ENCODE measurements around the gene MXD4. TPM values are rescaled to one million over a fixed set of nuclear protein-coding genes. Genes with fewer than 3 reads are reported as not detected.
"Not testable (repeated sequence)": the region's sequence is repeated elsewhere in the genome, so short reads cannot be mapped to it uniquely, and the experiment has no call there.

Gene MXD4
- polyA plus RNA-seq, 1 donor: 49.5 TPM

GRCh38 chr4:2276581-2277325 lies 14.8 kb upstream of the MXD4 start:
- DNase-seq: no peak

- no peak for DNase-seq
Measured at GRCh38 chr4:2275546-2276251, 13.8 kb upstream of the MXD4 start.

- DNase-seq: not testable (repeated sequence)
Measured at GRCh38 chr4:2275044-2275397, 13.1 kb upstream of the MXD4 start.

- no peak for DNase-seq
Measured at GRCh38 chr4:2274320-2275043, 12.6 kb upstream of the MXD4 start.

- no peak for DNase-seq
Measured at GRCh38 chr4:2273657-2274319, 11.9 kb upstream of the MXD4 start.

GRCh38 chr4:2273221-2273620 lies 11.3 kb upstream of the MXD4 start:
- DNase-seq: no peak

GRCh38 chr4:2272828-2273120 lies 10.9 kb upstream of the MXD4 start:
- DNase-seq: no peak

- no peak for DNase-seq
Measured at GRCh38 chr4:2272026-2272827, 10.3 kb upstream of the MXD4 start.

GRCh38 chr4:2271279-2272025 lies 9.5 kb upstream of the MXD4 start:
- DNase-seq: no peak

- DNase-seq: no peak
Measured at GRCh38 chr4:2270341-2271165, 8.6 kb upstream of the MXD4 start.

GRCh38 chr4:2269618-2270163 lies 7.8 kb upstream of the MXD4 start:
- DNase-seq: no peak

GRCh38 chr4:2269206-2269531 lies 7.3 kb upstream of the MXD4 start:
- DNase-seq: no peak

- no peak for DNase-seq
Measured at GRCh38 chr4:2268357-2269205, 6.7 kb upstream of the MXD4 start.

- no peak for DNase-seq
Measured at GRCh38 chr4:2267841-2268240, 5.9 kb upstream of the MXD4 start.

GRCh38 chr4:2267320-2267811 lies 5.5 kb upstream of the MXD4 start:
- DNase-seq: no peak

GRCh38 chr4:2266821-2267220 lies 4.9 kb upstream of the MXD4 start:
- no peak for DNase-seq

- DNase-seq: no peak
Measured at GRCh38 chr4:2266181-2266580, 4.3 kb upstream of the MXD4 start.

GRCh38 chr4:2265113-2266110 lies 3.5 kb upstream of the MXD4 start:
- no peak for DNase-seq

Measured in left kidney (tissue), 2 donors.